ENCODE results near the gene BDH1.

The BDH1 gene

DNA sequence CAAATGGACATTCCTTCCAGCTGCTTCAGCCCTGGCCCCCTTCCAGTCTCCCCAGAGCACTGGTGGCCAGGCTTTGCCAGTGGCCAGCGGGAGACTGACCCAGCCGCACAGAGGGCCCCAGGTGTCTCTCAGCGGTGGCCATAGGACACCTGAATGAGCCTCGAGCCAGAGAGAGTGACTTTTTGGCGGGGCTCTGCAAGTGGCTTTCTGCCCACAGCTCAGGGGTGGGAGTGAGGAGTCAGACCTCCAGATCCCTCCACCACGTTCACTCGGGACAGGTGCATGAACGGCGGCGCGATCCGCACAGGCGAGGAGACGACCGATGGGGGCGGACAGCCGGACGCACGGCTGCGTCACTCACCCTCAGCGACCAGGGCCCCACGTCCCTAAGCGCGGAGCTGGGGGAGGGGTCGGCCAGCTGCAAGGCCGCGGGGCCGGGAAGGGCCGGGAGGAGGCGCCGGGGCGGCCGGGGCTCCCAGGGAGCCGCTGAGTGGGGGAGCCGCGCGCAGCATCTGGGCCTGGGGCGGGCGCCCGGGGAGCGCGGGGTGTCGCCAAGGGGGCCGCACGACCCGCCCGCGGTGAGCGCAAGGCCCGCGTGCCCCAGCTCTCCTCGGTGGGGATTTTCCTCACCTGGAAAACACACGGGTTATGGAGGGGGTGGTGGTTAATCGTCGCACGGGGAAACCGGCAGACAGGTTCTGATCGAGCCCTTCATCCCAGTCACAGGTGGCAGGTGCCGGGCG lies 57.1 kb downstream of the BDH1 start:
- no peak for DNase-seq
- Mint-ChIP-seq H3K27me3 (peaks cover 15% of the 10 kb centered on the region), H3K27ac (peak overlapping the region in 1 of 2 donors; percentile 38), H3K4me3 (no peak overlapping the region), H3K4me1 (peaks cover 6% of the 10 kb centered on the region), H3K9me3 (no peaks in the 10 kb centered on the region)
- ATAC-seq: peak; percentile 69

GRCh38 chr3:197496746-197497125 lies 59.0 kb downstream of the BDH1 start:
- H3K4me1 Mint-ChIP-seq: no peaks in the 10 kb centered on the region
- no peak overlapping the region for H3K4me3 Mint-ChIP-seq
- ATAC-seq: no peak
- DNase-seq: no peak
- H3K27ac Mint-ChIP-seq: no peak overlapping the region
- H3K27me3 Mint-ChIP-seq: peaks cover 15% of the 10 kb centered on the region
- H3K9me3 Mint-ChIP-seq: no peaks in the 10 kb centered on the region

- H3K27ac Mint-ChIP-seq: no peak overlapping the region
- no peak for ATAC-seq
- no peaks in the 10 kb centered on the region for H3K9me3 Mint-ChIP-seq
These were observed 59.6 kb downstream of the BDH1 start for GRCh38 chr3:197495999-197496745.

GRCh38 chr3:197495499-197495898 lies 60.3 kb downstream of the BDH1 start:
- H3K27me3 Mint-ChIP-seq: peaks cover 15% of the 10 kb centered on the region
- no peak overlapping the region for H3K4me3 Mint-ChIP-seq
- H3K4me1 Mint-ChIP-seq: no peaks in the 10 kb centered on the region
- no peak for DNase-seq
- no peak overlapping the region for H3K27ac Mint-ChIP-seq
- H3K9me3 Mint-ChIP-seq: no peaks in the 10 kb centered on the region
- ATAC-seq: no peak

More at GRCh38 chr3:197495999-197496745, 59.6 kb downstream of the BDH1 start:
- DNase-seq: no peak
- peaks cover 15% of the 10 kb centered on the region for H3K27me3 Mint-ChIP-seq
- H3K4me3 Mint-ChIP-seq: no peak overlapping the region
- H3K4me1 Mint-ChIP-seq: no peaks in the 10 kb centered on the region

DNA sequence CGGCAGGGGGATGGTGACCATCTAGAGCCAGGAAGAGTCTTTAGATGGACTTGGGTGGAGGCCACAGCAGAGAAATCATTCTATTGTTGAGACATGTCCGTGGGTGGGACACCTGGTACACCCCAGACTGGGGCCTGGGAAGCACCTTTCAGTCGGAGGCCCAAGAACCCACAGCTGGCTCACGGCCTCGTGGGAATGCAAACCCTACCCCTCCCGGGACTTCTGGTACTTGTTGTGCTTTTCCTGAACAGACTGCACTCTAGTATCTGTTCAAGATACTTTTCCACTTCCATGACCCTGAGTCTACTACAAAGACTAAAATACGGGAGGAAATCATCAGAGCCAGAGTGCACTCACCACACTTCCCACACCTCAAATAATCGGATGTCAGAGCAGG lies 60.7 kb downstream of the BDH1 start:
- no peaks in the 10 kb centered on the region for H3K9me3 Mint-ChIP-seq
- no peaks in the 10 kb centered on the region for H3K4me1 Mint-ChIP-seq
- ATAC-seq: no peak
- no peak overlapping the region for H3K27ac Mint-ChIP-seq
- no peak for DNase-seq
- H3K27me3 Mint-ChIP-seq: peaks cover 15% of the 10 kb centered on the region
- no peak overlapping the region for H3K4me3 Mint-ChIP-seq

GRCh38 chr3:197494366-197495058 lies 61.3 kb downstream of the BDH1 start:
- no peak for DNase-seq
- no peak overlapping the region for H3K27ac Mint-ChIP-seq
- H3K27me3 Mint-ChIP-seq: peaks cover 15% of the 10 kb centered on the region
- ATAC-seq: no peak
- H3K9me3 Mint-ChIP-seq: no peaks in the 10 kb centered on the region
- no peaks in the 10 kb centered on the region for H3K4me1 Mint-ChIP-seq
- H3K4me3 Mint-ChIP-seq: no peak overlapping the region

- Mint-ChIP-seq H3K4me1 (no peaks in the 10 kb centered on the region), H3K4me3 (no peak overlapping the region), H3K27me3 (peaks cover 15% of the 10 kb centered on the region), H3K27ac (no peak overlapping the region), H3K9me3 (no peaks in the 10 kb centered on the region)
- no peak for DNase-seq
- peak; percentile 18 for ATAC-seq
These were observed 62.7 kb downstream of the BDH1 start for GRCh38 chr3:197493049-197493448.

DNA sequence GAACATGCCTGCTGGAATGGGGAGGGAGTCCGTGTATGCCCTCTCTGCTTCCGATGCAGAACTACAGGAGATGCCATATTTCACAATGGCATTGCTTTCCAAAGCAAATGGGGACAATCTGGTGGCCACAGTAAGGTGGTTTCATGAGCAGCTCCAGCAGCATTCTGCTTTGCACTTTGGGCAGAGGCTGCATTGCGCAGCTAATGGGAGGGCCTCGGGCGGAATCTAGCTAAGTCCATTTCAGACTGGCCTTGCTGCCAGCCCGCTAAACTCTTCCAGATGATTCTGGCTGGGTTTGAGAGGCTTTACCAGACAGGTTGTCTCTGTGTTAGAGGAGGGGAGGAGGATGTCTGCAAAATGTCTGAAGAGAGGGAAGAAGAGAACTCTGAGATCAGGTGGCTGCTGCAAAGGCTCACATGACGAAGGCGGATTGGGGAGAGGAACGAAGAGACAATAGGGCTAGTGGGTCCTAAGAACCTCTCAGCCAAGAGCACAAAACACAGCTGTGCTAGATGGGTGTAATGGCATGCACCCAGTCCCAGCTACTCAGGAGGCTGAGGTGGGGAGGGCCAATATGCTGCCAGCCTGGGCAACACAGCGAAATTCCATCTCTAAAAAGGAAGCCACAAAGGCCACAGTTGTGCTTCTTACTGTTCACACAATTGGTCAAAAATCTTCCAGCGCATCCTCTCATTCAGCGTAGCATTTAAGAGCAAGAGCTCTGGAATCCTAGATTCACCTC lies 63.7 kb downstream of the BDH1 start:
- Mint-ChIP-seq H3K27me3 (peaks cover 15% of the 10 kb centered on the region), H3K27ac (no peak overlapping the region), H3K4me3 (no peak overlapping the region), H3K9me3 (no peaks in the 10 kb centered on the region), H3K4me1 (no peaks in the 10 kb centered on the region)
- DNase-seq (no peak), ATAC-seq (no peak)

GRCh38 chr3:197491478-197491877 lies 64.3 kb downstream of the BDH1 start:
- Mint-ChIP-seq H3K9me3 (no peaks in the 10 kb centered on the region), H3K4me1 (no peaks in the 10 kb centered on the region), H3K27ac (no peak overlapping the region), H3K27me3 (peaks cover 15% of the 10 kb centered on the region), H3K4me3 (no peak overlapping the region)
- ATAC-seq (no peak), DNase-seq (no peak)

DNA sequence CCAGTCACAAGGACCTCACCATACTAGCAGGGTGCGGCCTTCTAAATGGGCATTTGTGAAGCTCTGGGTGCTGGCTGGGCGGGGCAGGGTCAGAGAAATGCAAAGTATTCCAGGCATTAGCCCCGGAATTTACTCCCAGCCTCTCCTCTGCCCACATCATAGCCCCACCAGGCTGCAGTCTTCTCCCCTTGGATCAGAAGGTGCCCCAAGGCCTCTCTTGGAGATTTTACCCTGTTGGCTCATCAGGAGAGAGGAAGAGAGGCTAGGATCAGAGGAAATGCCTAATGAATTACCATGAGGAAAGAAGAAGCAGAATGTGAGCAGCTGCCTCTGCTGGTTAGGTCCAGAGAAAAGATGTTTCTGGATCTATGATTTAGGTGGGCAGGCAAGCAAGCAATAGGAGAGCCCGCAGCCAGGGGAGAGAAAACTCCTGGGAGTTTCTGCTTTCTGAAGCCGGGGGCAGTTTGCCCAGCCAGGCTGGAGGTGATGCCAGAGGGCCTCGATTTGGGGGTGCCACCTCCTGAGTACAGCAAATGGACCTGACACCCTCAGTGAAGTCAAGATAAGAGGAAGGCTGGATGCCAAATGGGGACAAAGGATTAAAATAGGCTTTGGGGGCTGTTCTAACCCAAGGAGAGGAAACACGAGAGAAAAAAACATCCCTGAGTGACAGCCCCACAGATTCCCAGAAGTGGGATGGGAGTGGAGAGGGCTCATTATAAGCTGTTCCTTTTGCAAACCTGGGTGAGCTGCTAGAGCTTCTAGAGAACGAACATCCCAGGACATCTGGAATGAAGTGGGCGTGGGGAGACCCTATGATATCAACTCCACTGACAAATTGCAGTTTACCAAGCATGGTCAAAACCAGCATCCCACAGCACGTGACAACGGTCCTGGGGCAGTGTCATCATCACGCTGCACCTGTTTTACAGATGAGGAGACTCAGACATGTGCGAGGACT lies 65.4 kb downstream of the BDH1 start:
- no peak overlapping the region for H3K4me3 Mint-ChIP-seq
- H3K4me1 Mint-ChIP-seq: no peaks in the 10 kb centered on the region
- H3K9me3 Mint-ChIP-seq: no peaks in the 10 kb centered on the region
- peaks cover 15% of the 10 kb centered on the region for H3K27me3 Mint-ChIP-seq
- H3K27ac Mint-ChIP-seq: no peak overlapping the region
- no peak for DNase-seq
- no peak for ATAC-seq

- Mint-ChIP-seq H3K27ac (peak overlapping the region in 1 of 2 donors; percentile 74), H3K27me3 (no peaks in the 10 kb centered on the region), H3K4me3 (no peak overlapping the region), H3K4me1 (no peaks in the 10 kb centered on the region), H3K9me3 (no peaks in the 10 kb centered on the region)
- DNase-seq: no peak
- no peak for ATAC-seq
These were observed 67.8 kb downstream of the BDH1 start for GRCh38 chr3:197487911-197488391.

- H3K9me3 Mint-ChIP-seq: no peaks in the 10 kb centered on the region
- no peak for ATAC-seq
- H3K4me1 Mint-ChIP-seq: no peaks in the 10 kb centered on the region
- H3K27me3 Mint-ChIP-seq: no peaks in the 10 kb centered on the region
- H3K27ac Mint-ChIP-seq: peak overlapping the region; percentile 44 to 81
- no peak for DNase-seq
- H3K4me3 Mint-ChIP-seq: no peak overlapping the region
These were observed 68.9 kb downstream of the BDH1 start for GRCh38 chr3:197486861-197487260.

DNA sequence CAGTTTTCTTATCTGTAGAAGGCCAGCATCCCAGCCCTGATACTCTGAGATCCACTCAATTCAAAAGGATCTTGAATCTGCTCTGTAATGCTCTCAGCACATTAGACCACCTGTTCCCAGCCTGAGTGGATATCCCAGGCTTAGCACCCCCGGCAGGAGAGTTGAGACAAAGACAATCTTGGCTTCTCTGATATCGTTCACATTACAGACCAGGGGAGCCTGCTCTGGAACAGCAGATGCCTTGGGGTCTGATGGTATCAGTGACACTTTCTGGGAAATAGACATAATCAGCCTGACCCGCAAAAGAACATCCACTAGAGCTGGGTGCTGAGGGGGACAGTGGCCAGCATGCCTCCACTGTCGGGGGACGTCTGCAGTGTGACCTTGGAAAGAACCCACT lies 70.6 kb downstream of the BDH1 start:
- no peak for ATAC-seq
- DNase-seq: no peak
- H3K4me1 Mint-ChIP-seq: no peaks in the 10 kb centered on the region
- no peak overlapping the region for H3K27ac Mint-ChIP-seq
- no peak overlapping the region for H3K4me3 Mint-ChIP-seq
- H3K27me3 Mint-ChIP-seq: peaks cover 2% of the 10 kb centered on the region
- no peaks in the 10 kb centered on the region for H3K9me3 Mint-ChIP-seq

DNA sequence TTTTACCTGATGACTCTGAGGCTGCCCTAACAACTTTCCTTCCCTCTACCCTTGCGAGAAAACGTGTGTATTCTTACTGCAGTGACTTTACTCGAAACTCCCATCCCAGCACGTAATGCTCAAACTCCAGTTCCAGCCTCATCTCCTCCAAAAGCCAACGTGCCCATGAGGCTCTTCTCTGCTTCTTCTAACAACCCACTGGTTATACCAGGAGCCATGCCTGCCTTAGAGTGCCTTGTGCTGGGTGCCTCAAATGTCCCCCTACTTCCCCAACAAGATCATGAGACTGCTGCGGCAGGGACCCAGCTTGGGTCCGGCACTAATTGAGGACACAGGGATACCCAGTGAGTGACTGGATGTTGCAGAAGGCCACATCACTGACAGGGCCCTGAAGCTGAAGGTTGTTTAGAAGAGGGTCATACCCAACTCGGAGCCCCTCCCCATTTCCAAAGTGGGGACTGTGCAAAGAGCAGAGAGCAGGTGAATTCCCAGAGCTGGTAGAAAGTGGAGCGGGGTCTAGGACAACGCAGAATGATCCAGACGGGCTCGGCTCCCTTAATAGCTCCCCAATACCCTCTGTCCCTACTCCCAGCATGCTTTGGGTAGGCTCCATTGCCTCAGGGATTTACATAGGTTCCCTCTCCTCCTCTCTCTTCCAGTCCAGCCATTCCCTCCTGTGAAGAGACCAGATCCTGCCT lies 71.4 kb downstream of the BDH1 start:
- no peak for ATAC-seq
- H3K27ac Mint-ChIP-seq: no peak overlapping the region
- no peaks in the 10 kb centered on the region for H3K4me1 Mint-ChIP-seq
- DNase-seq: no peak
- H3K27me3 Mint-ChIP-seq: peaks cover 9% of the 10 kb centered on the region
- no peaks in the 10 kb centered on the region for H3K9me3 Mint-ChIP-seq
- H3K4me3 Mint-ChIP-seq: no peak overlapping the region

All from stimulated activated naive CD8-positive, alpha-beta T cell treated with anti-CD3 and anti-CD28 coated beads, Interleukin-15, amount 100 ng/mL, for 72 hours (primary cell).